HT1080 (cell line): ENCODE measurements around the gene NHSL1. TPM values are rescaled to one million over a fixed set of nuclear protein-coding genes. Genes with fewer than 3 reads are reported as not detected.
"Not testable (repeated sequence)": the region's sequence is repeated elsewhere in the genome, so short reads cannot be mapped to it uniquely, and the experiment has no call there.

ENCODE experiments used
- DNase-seq: peaks from one replicate; pipeline ENCODE4 v3.0.0-alpha.2; 2015; ENCODE audit warnings: low read depth
- total RNA-seq: library from RNA; depleted of rRNA; stranded (reverse); fragments of >200 nt; shearing (Covaris generic); gene quantifications from 2 replicates; pipeline ENCODE4 v1.2.3, GENCODE V29; 2014

Gene NHSL1
- total RNA-seq, 1 experiment from 2014 or later, result 7.5 TPM

- DNase-seq, result no peak
Observed at GRCh38 chr6:138430361-138431145, 68.7 kb downstream of the NHSL1 start.

- DNase-seq, result no peak
Observed at GRCh38 chr6:138429761-138430160, 69.5 kb downstream of the NHSL1 start.

GRCh38 chr6:138428944-138429598 is 70.2 kb downstream of the NHSL1 start:
- DNase-seq, result peak; percentile 47

DNA sequence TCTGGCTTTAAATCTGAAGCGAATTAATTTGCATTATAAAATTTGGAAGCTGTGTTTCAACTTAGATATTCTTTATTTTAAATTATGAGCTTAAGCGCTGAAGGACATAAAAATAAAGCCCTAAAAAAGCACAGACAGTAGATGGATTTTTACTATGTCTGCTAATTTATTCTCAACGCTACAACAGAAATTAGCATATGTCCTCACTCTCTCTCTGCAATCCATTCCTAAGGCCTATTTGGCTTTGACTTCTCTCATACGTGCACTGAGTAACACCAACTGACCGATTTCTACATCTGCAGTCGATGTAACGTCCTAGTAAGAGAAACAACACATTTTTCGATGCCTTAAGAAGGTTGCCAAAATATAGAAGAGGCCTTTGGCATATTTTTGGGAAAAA is 71.6 kb downstream of the NHSL1 start:
- DNase-seq, result no peak

DNA sequence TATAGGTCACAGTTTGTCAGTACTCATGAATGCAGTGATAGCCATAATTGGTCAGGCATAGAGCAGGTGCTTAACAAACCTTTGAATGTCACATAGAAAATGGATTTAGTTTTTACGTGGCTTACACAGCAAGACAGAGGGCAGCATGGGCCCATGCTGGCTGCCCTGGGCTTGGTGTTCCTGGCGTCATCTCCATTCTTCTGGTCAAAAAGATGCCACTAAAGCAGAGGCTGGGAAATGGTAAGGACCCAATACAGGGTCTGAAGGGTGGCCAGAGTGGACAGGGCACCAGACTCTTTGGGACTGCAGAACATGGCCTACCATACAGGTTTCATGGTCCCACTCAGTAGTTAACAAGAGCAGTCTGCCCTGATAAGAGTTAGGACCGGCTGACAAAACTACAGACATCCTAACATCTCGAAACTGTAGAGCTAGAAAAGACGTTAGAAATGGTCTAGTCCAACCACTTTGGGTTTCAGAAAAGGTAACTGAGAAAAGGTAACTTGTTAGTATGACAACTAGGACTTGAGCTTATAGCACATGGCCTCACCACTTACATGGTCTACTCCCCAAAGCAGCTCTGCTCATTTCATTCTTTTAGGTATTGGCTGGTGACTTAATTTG is 72.7 kb downstream of the NHSL1 start:
- DNase-seq, result no peak

GRCh38 chr6:138425256-138425655 is 74.0 kb downstream of the NHSL1 start:
- DNase-seq, result not testable (repeated sequence)

DNA sequence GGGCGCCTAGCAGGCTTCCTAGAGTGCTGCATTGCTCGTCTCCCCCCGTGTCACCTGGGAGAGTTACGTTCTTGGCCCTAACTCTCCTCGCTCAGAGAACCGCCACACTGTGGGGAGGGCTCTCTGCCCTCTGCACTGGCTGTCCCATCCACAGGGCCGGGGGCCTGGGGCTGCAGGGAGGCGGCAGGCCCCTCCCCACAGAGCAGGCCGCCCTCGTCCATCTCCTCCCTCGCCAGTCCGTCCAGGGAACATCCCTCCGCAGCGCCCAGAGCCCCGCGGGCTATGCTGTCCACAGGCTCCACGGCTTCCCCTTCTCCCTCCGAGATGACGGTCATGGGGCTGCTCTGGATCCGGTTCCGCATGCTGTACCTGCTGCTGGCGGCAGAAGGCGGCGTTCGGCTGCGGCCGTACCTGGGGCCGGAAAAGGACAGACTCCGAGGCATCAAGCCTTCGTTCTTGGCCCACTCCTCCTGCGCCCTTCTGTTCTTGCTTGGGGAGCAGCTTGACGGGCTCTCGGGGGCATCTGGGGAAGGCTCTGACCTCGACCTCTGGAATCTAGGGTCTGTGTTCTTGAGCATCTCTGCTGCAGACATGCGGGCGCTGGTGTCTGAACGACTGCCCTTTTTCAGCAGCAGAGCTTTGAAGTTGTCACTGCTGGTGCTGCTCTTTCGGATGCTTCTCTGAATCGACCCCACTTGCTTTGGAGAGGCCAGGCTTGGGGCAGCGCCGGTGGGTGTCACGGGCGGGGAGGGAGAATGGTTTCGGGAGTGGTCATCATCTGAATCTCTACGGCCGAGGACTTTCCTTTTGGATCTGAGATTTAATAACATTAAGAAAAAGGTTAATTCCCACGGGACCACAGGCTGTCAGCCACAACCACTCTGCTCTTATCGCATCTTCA is 75.0 kb downstream of the NHSL1 start:
- no peak for DNase-seq

DNA sequence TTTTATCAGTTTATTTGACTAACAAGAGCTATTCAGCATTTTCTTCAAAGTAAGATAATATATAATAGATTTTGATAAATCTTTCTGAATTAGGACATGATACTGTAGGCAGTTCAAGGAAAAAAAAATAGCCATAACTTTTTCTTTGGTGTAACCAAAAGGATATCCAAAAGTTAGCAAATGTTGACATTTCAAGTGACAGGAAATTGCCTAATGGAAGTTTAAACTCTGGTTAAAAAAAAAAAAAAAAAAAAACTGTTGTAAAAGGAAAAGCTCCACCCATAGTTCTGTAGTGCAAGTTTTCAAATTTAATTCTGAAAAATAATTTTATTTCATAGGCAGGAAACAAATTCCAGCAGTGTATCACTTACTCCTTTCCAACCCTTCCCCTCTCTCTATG is 76.4 kb downstream of the NHSL1 start:
- no peak for DNase-seq

DNA sequence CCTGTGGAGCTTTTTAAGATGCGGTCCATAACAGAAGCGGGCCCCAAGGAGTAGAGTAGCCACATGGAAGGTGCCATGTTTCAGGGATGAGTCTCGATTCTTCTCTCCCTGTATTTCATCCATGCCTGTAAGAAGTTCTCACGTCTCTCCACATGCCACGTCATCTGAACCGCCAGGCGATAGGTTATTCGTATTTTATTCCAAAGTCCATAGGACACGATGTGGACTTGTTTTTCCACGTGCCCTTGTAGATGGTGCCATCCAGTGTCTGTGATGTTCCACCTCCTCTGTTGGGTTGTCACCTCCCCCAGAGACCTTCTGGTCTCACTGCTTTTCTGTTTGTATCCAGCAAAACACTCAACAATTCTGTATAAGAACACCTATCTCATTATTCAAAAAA is 77.7 kb downstream of the NHSL1 start:
- no peak for DNase-seq

GRCh38 chr6:138421089-138421488 is 78.2 kb downstream of the NHSL1 start:
- no peak for DNase-seq

GRCh38 chr6:138420356-138420755 is 78.9 kb downstream of the NHSL1 start:
- DNase-seq, result no peak

DNA sequence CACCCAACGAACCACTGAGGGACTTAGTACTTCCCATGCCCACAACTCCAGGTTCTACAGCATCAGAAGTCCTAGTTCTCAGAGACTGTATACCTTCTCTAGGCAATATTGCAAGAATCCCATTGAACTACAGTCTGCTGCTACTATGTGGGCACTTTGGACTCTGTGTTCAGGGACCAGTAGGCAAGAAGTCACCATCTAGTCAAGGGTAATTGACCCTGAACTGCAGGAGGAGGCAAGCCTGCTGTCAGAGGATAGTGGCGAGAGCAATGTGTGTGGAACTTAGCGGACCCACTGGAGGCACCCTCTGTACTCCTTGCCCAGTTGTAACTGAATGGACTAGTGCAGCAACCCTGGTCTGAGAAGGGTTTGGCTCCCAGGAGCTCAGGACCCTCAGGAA is 79.5 kb downstream of the NHSL1 start:
- DNase-seq, result no peak

DNA sequence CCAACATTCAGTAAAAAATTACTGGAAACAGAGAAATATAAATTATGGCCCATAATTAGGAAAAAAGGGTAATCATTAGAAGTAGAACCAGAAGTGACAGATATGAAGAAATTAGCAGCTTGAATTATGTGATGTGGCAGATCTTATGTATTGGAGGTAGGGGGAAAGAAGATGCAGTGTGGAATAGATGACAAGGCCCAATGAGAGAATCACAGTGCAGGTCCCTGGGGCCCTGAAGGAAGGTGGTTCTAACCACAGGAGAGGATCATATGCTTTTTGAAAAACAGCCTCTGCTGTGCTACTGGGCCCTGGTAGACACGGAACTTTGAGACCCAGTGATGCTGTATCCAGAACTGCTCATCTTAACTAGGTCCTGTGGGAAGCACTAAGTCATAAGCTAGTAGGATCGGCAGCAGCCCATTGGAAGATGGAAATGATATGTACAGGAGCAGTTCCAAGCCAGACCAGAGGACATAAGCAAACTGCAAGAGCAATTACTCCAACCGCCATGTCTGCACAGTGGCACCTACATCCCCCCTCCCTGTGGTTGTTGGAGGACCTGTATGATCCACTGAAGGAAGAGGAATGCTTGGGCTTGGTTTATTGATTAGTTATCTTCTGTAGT is 81.1 kb downstream of the NHSL1 start:
- DNase-seq, result no peak

DNA sequence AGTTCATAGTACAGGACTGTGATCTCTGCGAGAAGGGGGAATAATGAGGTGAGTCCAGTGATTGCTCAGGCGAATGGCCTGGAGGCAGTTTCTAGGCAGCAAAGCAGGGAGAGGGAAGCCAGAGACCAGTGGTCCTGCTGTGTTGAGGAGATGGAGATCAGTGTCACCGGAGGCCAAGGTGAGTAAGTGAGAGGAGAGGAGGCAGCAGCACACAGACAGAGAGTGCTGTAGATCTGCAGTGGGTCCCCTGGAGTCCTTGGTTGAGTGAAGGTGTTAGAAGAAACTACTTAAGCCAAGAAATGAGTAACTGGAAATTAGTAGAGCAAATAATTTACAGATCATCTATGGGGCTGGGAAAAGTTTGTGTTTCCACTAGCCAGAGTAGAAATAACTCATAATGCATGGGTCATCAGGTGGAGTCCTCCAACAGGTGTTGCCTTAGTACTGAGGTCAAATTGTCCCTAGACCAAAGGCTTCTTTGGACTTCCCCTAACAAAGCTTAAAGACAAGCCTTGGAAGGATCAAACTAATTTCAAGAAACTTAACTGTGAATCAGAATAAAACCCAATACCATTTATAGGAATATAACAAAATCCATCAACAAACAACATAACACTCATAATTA is 81.7 kb downstream of the NHSL1 start:
- no peak for DNase-seq

DNA sequence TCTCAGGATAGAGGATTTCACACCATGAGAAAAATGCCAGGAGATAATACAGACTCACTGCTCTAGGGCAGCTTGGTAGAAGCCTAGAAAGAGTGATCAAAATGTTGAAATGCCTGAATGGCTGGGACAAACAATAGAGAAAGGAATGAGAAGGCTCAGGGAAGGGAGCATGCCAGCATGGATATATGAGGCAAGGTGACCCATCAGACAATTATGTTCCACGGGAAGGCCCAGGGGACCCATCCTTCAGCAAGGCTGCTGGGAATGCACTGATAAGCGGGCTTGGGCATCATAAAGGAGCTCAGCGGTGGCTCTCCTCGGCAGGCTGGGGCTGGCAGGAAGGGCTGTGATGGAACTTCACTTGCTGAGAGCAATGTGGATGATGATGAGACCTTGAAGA is 83.1 kb downstream of the NHSL1 start:
- DNase-seq, result no peak

DNA sequence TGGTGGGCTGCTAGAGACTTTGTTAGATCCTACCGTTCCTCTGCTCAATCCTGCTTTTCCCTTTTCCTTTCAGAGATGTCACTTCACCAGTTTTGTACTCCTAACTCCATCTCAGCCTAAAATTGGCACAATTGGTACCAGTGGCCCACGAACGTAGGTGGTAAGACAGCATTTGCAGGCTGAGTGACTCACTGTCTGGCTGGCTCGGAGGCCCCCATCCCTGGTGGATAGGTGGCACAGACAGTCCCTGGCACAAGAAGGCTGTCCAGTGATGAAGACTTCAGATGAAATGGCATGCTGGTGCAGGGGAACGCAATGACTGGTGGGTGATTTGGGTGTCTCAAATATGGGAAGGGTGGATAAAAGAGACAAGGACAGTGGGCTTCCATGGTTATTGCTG is 84.2 kb downstream of the NHSL1 start:
- no peak for DNase-seq

GRCh38 chr6:138410972-138411880 is 88.1 kb downstream of the NHSL1 start:
- DNase-seq, result peak; percentile 93

DNA sequence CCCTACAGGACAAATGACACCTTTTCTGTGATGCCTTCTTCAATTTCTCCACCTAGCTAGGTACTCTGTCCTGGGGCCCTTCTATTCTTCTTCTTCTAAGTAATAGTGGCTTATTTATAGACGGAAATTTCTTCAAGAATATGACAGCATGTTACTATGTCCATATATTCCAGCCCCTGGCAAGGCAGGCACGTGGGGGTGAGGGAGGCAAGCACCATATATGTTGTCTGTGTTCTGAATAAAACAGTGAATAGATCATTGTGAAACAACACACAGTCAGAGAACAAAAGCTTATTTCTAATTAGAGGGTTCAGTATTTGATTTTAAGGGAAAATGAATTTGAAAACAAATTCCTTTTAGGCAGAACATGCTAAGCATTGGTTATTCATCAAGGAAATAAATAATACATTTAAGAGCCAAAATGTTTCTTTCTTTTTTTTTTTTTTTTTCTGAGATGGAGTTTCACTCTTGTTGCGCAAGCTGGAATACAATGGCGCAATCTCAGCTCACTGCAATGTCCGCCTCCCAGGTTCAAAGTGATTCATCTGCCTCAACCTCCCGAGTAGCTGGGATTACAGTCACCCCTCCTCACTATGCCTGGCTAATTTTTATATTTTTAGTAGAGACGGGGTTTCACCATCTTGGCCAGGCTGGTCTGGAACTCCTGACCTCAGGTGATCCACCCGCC is 89.1 kb downstream of the NHSL1 start:
- no peak for DNase-seq

DNA sequence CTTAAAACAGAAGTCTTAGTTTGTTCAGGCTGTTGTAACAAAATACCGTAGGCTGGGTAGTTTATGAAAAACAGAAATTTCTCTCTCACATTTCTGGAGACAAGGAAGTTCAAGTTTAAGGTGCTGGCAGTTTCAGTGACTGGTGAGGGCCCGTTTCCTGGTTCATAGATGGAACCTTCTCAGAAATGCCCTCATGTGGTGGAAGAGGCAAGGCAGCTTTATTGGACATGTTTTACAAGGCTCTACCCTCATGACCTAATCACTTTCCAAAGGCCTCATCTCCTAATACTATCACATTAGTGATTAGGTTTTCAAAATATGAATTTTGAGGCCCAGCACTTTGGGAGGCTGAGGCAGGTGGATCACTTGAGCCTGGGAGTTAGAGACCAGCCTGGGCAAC is 92.9 kb downstream of the NHSL1 start:
- no peak for DNase-seq
